Esophagus squamous epithelium (tissue), 4 donors: ENCODE results near the gene ENPP7.

Experiments used
- CTCF ChIP-seq, 6 experiments: fragments of 450-650 bp in 4 of 6; fragments of 200-600 bp in 2 of 6; sonication (generic) in 2 of 6; IDR thresholded peaks; one replicate each; pipeline ENCODE4 v1.5.1; 2016 to 2019; ENCODE audit warnings: antibody characterized with exemption in 6 of 6, mild to moderate bottlenecking in 4 of 6, moderate library complexity in 4 of 6
- POLR2A ChIP-seq, 4 donors: fragments of 450-650 bp; IDR thresholded peaks; one replicate each; pipeline ENCODE4 v1.6.1; 2017; ENCODE audit warnings: antibody characterized with exemption in 4 of 4, mild to moderate bottlenecking in 4 of 4, moderate library complexity in 3 of 4

GRCh38 chr17:79700592-79700991 lies 30.2 kb upstream of the ENPP7 start:
- no peak for TF ChIP-seq CTCF (IDR thresholded peaks at IDR 0.05)
- TF ChIP-seq POLR2A (IDR thresholded peaks at IDR 0.05) = no peak
